ENCODE data around the gene TSN.

DNA sequence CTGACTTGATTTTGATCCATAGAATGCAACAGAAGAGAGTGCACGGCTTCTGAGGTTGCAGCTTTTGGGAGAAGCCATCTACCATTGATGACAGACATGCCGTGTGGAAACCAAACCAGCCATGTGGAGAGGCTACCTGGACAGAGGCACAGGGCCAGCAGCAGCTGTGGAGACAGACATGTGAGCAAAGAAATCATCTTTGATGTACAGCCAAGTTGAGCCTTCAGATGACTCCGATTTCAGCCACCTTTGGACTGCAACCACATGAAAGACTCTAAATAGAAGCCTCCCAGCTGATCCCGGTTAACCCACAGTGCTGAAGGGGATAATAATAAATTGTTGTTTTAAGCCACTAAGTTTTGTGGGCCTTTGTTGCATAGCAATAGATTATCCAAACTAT lies 54.2 kb downstream of the TSN start:
- TF ChIP-seq GATA2 (IDR thresholded peaks at IDR 0.05; ENCODE audit: low read depth, low read length) (no peak), GATA3 (IDR thresholded peaks at IDR 0.05; ENCODE audit: low read depth, low read length) (no peak)
